ENCODE results near the gene TP73.

Gene TP73

DNA sequence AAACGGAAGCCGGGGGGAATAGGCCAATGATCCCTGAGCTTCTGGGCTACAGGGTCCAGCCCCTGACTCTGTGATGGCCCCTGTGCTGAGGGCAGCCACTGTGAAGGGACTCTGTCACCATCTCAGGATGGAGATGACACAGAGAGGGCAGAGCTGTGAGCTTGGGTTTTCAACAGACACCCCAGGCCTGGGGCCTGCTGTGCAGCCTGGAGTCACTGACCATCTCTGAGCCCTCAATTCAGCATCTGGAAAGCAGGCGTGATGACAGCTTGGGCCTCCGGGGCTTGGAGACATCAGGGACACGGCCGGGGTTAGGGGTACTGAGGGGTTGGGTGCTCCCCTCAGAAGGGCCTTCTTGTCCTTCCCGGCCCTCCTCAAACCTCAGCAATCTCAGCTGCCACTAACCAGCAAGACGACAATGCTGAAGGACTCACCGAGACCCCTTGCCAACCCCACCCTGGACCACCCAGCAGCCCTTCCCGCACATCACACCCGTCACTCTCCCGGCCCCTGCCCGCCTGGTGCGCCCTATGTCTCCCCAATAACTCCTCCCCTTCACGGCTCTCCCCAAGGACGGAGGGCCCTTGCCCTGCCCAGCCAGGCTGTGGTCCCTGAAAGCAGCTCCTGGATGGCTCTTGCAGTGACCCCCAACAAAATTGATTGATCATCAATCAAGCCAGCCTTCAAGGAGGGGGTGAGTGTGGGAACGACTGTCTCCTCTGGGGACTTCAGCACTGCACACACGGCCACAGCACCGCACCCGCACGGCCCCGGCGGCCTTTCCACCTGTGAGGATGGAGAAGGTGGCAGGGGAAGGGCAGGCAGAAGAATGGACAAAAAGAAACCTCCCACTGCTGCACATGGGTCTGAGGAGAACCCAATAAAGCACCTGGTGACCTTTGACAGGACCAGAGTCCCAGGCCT lies 45.3 kb upstream of the TP73 start:
- TF ChIP-seq, protein P1, sequence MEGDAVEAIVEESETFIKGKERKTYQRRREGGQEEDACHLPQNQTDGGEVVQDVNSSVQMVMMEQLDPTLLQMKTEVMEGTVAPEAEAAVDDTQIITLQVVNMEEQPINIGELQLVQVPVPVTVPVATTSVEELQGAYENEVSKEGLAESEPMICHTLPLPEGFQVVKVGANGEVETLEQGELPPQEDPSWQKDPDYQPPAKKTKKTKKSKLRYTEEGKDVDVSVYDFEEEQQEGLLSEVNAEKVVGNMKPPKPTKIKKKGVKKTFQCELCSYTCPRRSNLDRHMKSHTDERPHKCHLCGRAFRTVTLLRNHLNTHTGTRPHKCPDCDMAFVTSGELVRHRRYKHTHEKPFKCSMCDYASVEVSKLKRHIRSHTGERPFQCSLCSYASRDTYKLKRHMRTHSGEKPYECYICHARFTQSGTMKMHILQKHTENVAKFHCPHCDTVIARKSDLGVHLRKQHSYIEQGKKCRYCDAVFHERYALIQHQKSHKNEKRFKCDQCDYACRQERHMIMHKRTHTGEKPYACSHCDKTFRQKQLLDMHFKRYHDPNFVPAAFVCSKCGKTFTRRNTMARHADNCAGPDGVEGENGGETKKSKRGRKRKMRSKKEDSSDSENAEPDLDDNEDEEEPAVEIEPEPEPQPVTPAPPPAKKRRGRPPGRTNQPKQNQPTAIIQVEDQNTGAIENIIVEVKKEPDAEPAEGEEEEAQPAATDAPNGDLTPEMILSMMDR (IDR thresholded peaks at IDR 0.05; ENCODE audit: borderline replicate concordance, control extremely low read depth, extremely low read depth, insufficient read depth, missing control alignments): no peak
- DNase-seq (ENCODE audit: low spot score): no peak
- in situ Hi-C loops (cut with MboI; ENCODE audit: low sequenced_read_pairs, unreplicated experiment): no loop called here

DNA sequence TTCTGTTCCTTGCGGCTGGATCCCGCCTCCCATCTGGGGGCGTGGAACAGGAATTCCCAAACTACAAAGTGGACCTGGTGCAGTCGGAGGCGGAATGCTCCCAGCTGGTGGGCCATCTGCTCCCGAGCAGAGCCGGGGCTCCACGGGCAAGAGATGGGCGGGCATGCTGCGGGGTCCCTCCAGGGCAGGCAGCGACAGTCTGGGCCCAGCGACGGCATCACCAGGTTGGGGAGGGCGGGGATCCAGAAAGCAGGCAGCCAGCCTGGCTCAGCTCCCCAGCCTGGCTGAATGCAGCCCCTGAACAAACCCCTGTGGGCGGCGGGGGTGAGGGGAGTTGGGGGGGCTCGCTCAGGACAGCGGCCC lies 44.6 kb upstream of the TP73 start:
- in situ Hi-C loops (cut with MboI; ENCODE audit: low sequenced_read_pairs, unreplicated experiment): no loop called here
- TF ChIP-seq, protein P1 (IDR thresholded peaks at IDR 0.05; ENCODE audit: borderline replicate concordance, control extremely low read depth, extremely low read depth, insufficient read depth, missing control alignments): no peak
- DNase-seq (ENCODE audit: low spot score): no peak

- in situ Hi-C loops (cut with MboI; ENCODE audit: low sequenced_read_pairs, unreplicated experiment): no loop called here
- DNase-seq (ENCODE audit: low spot score): no peak
- TF ChIP-seq, protein P1 (IDR thresholded peaks at IDR 0.05; ENCODE audit: borderline replicate concordance, control extremely low read depth, extremely low read depth, insufficient read depth, missing control alignments): no peak
Observed at GRCh38 chr1:3608154-3608553, 44.2 kb upstream of the TP73 start.

DNA sequence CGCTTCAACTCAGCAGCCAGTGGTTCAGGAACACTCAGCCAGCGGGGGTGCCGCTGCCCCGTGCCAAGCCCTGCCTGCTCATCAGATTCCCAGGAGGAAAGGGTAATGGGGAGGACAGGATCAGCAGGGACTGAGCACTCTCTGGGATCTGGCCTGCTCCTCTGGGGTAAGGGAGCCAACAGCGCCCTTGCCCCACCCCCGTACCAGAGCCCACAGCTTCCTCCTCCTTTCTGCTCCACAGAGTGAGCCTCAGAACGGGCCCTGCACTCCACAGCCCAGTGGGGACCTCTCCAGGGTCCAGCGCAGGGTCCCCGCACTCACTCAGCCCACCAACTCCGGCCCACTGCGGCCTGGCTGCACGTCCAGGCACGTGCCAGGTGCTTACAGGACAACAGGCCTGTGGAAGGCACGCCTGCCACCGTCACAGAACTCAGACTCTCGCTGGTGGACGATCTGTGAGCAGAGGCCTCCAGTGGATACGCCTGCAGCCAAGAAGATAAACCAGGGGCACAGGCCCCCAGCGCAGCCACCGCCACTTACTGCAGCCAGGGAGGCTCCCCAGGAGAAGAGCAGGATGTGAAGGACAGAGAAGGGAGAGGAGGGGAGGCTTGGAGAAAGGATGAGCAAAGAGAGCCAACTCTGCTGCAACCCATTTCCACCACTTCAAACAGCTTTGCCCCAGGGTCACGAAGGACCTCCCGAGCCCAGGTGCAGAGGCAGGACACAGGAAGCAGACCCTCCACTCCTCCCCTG lies 43.1 kb upstream of the TP73 start:
- in situ Hi-C loops (cut with MboI; ENCODE audit: low sequenced_read_pairs, unreplicated experiment): no loop called here
- TF ChIP-seq, protein P1 (IDR thresholded peaks at IDR 0.05; ENCODE audit: borderline replicate concordance, control extremely low read depth, extremely low read depth, insufficient read depth, missing control alignments): no peak
- no peak for DNase-seq (ENCODE audit: low spot score)

- DNase-seq (ENCODE audit: low spot score): no peak
- TF ChIP-seq, protein P1 (IDR thresholded peaks at IDR 0.05; ENCODE audit: borderline replicate concordance, control extremely low read depth, extremely low read depth, insufficient read depth, missing control alignments): no peak
- in situ Hi-C loops (cut with MboI; ENCODE audit: low sequenced_read_pairs, unreplicated experiment): no loop called here
Observed at GRCh38 chr1:3609769-3610526, 42.4 kb upstream of the TP73 start.

GRCh38 chr1:3610527-3611169 lies 41.7 kb upstream of the TP73 start:
- DNase-seq (ENCODE audit: low spot score): no peak
- in situ Hi-C loops (cut with MboI; ENCODE audit: low sequenced_read_pairs, unreplicated experiment): no loop called here
- TF ChIP-seq, protein P1 (IDR thresholded peaks at IDR 0.05; ENCODE audit: borderline replicate concordance, control extremely low read depth, extremely low read depth, insufficient read depth, missing control alignments): no peak

Data from GM13976 (cell line).